ENCODE measurements around the gene ANTXR2.
A peak's percentile ranks its signal among the peaks of the same experiment; 100 is the strongest.
"Not testable (repeated sequence)": the region's sequence is repeated elsewhere in the genome, so short reads cannot be mapped to it uniquely, and the experiment has no call there.

ANTXR2 gene

DNA sequence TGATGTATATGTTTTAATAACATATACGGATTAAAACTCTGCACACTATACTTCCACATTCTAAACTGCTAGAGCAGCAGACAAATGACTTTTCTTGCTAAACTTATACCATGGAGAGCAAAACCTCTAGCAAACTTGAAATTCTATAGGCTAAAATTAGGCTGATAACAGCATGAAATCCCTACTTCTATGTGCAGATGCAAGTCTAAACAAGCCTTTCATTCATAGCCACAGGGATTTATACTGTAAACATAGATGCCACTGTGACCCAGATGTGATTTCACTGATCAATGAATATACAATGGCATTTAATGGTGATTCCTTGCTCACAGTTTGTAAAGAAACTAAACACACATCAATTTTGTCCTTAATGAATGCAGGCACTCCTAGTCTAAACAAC lies 151.0 kb downstream of the ANTXR2 start:
- DNase-seq (ENCODE audit: low read depth in 1 of 2, low spot score in 1 of 2), result no peak

DNA sequence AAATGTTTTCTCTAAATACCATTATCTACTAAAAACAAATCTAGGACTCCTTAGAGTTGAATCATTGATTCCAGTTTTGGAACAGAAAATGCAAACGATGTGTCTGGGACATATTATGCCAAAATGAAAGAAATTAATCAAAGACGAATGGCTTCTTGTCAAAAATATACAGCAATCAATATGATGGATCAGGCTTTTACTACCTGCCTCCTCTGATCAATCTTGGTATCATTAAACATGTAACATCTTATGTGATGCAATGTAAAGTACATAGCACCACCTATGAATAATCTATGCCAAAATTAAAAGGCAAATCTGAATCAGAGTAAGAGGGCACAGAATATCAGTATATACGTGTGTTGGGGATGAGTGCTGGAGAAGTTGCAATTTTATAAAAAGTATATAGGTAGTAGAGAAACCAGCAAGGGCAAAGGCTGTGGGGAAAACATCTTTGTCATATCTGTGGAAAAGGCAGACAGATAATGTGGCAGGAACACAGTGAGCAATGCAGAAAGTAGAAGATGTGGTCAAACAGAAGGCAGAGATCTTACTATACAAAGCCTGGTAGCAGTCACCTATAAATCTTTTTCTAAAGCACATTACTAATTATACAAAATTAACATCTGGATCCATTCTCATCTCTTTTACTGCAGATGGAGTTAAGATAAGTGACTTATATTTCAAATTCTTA lies 152.7 kb downstream of the ANTXR2 start:
- DNase-seq (ENCODE audit: low read depth in 1 of 2, low spot score in 1 of 2), result no peak

DNA sequence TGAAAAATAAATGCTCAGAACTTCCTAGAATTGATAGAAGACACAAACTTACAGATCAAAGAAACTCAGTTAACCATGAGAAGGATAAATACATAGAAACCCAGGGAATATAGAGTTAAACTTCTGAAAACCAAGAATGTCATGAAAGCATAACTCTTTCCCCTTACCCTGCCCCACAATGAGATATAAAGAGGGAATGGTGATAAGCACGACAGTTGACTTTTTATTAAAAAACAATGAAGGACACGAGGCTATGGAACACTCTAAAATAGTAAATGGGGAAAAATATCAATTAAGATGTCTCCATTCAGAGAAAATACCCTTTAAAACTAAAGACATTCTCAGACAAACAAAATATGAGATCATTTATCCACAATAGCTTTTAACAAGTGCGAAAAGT lies 154.7 kb downstream of the ANTXR2 start:
- no peak for DNase-seq (ENCODE audit: low read depth in 1 of 2, low spot score in 1 of 2)

DNA sequence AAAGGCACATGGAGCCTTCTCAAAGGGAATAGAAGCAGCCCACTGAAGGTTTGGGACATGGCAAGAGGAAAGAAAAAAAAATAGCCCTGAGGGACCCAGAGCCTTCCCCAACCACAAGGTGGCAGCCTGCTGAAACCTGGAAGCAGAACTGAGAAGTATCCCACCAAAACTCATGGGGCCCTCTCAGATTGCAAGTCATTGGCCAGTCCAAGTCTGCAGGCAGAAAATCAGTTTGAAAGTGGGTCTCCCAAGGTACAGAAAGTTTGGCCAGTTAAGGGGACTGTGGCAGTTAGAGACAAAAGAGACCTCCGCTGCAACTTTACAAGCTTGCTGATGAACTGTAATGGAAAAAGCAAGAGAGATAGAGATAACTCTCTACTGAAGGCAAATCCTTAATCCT lies 155.8 kb downstream of the ANTXR2 start:
- DNase-seq (ENCODE audit: low read depth in 1 of 2, low spot score in 1 of 2), result peak in 1 of 2 donors; percentile 21

DNA sequence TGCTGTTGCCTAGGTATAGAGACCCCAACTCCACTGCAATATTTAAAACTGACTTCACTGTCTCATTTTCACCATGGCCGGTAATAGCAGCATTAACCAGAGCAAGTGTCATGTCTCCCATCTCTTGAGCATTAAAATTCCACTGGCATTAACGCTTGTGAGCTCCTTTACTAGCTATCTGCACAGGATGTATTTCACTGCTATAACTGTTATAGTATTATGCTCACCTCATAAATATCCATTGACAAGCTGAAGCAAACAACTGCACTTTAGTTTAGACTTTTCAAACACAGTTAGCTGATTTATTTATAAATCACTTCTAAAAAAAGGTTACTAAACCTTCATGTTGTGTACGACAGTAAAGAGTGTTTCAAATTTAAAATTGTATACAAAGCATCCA lies 157.8 kb downstream of the ANTXR2 start:
- no peak for DNase-seq (ENCODE audit: low read depth in 1 of 2, low spot score in 1 of 2)

DNA sequence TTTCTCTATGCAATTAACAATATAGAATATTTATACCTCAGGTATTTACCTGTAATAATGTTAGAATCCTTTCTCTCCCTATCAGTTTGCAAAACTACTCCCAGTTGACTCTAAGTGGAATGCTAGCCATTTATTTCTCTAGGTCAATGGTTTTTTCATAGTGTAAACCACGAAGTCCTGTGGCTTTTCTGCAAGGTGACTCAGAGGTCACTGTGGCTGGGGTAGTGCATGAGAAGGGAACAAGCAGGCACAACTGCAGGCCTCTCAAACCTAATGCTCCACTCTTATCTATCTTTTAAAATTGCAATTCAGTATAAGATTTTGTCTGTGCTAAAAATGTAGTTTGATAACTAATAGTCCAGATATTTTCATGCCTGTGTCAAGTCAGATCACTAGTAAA lies 159.4 kb downstream of the ANTXR2 start:
- no peak for DNase-seq (ENCODE audit: low read depth in 1 of 2, low spot score in 1 of 2)

DNA sequence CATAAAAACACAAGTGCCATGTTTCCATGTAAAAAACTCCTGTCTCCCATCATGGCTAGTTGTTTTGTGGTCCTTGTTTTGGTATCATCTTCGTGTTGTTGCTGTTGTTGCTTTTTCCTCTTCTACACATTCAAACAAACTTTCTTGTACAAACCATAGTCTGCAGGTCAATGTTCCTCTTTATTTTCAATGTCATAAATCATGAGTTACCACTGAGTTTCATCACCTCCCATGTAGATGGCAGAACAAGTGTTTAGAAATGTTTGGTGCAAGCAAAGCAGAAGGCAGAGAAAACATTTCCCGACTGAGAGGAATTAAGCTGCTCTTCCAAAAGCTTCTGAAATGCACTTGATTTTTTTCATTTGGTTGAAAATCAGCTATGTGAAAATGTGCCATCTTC lies 166.0 kb downstream of the ANTXR2 start:
- DNase-seq (ENCODE audit: low read depth in 1 of 2, low spot score in 1 of 2), result no peak

DNA sequence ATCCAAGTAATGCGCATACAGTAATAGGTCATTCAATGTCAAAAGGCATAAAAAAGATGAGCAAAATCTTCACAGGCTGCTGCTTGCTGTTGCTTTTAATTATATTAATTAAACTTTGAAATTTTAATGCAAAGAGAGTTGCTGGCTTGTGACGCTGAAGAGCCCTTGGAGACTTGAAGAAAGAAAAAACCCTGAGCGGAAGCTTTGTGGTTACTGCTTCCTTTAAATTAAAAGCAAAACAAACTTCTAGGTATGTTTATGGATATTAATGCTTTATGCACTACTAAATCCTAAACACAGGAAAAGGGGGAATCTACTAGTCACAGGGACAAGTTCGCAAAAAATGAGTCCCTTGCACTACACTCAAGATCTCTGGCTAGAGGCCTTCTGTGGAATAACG lies 166.7 kb downstream of the ANTXR2 start:
- no peak for DNase-seq (ENCODE audit: low read depth in 1 of 2, low spot score in 1 of 2)

DNA sequence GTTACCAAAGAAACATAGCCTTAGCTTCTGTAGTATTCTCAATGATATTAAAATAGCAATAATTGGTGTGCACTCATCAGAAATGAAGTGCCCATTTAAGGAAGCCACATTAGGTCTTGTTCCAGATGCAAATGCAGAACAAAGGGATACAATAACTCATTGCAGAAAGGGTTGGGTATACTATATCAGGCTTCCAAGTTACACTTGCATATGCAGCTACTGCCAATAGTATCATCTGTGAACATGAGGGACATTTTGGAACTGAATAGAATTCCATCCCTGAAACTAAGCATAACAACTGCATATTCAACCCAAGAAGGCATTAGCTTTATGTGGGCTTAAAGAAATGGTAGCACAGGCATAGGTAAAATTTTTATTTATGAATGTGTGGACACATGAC lies 167.8 kb downstream of the ANTXR2 start:
- DNase-seq (ENCODE audit: low read depth in 1 of 2, low spot score in 1 of 2), result no peak

DNA sequence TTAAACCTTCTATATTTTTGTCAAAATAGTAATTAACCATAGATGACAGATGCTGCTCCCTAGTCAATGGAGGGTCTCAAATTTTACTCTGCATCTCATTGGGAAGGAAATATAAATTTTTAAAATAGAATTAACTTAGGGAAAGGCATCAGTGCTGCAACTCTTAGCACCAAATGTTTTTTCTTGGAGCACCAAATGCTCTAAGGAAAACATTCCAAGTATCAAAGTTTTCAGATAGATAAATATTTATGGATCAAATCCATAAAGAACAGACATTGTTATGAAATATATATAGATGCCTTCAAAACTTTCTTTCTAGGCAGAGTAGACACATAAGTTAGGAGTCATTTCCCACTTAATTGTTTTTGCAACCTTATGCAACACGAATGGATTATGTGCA lies 168.7 kb downstream of the ANTXR2 start:
- DNase-seq (ENCODE audit: low read depth in 1 of 2, low spot score in 1 of 2), result no peak

DNA sequence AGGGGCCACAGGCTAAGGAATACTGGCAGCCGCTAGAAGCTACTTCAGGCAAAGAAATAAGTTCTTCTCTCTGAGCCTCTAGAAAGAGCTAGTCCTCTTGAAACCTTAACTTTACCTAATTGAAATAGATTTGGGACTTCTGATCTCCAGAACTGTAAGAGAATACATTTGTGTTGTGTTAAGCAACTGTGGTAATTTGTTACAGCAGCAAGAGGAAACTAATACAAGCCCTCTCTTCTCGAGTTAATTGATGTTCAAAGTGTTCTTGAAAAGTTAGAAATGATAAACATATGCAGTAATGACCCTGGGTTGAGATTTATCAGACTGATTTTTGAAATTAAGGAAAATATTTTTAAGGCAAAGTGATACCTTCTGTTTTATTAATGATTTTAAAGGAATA lies 172.8 kb downstream of the ANTXR2 start:
- DNase-seq (ENCODE audit: low read depth in 1 of 2, low spot score in 1 of 2), result no peak

DNA sequence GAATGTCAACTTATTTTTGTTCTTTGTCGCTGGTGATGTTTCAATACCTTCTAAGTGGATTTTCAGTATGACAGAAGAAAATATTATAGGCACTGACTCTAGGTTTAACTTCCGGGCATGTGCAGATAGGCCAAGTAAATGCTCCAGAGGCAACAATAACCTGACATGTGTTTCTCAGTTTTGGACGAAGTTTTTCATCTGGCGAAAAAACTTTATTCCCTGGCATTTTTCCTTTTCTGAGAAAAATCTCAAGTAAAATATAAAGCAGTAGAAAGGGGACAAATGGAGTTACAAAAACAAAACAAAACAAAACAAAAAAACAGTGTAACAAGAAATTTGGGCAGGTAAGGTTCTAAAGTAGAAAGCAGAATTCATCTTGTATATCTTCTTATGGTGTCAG lies 173.5 kb downstream of the ANTXR2 start:
- no peak for DNase-seq (ENCODE audit: low read depth in 1 of 2, low spot score in 1 of 2)

DNA sequence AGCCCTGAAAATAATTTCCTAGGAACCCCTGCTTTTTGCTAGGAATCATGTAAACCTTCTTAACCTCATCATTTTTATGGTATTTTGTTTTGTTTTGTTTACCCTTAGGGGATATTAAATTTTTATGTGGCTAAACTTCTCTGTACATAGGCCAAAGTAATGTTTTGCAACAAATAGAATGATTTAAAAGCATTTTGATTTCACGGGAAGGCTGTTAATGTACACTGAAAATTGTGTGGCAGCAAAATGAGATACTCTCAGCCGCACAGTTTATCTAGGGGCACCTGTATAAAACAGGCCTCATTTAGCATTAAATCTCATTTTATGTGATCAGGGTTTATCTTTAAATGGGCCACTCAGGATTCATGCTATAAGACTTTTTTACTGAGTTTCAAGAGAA lies 175.0 kb downstream of the ANTXR2 start:
- no peak for DNase-seq (ENCODE audit: low read depth in 1 of 2, low spot score in 1 of 2)

DNA sequence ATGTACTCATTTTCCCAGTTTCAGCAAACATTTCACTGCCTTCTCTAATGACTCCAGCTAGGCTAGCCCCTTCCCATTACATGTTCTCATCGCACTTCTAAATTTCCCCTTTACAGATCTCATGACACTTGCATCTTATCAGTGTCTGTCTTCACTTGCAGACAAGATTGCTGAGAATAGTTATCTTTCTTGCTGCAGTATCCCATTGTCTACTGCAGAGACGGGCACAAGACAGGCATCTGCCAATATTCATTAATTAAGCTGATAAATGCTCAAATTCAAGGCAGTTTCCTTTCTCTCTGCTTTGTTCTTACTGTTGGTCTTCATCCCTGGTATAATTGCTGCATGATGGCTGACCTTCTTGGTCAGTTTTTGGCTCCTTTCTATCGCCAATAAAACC lies 175.9 kb downstream of the ANTXR2 start:
- no peak for DNase-seq (ENCODE audit: low read depth in 1 of 2, low spot score in 1 of 2)

DNA sequence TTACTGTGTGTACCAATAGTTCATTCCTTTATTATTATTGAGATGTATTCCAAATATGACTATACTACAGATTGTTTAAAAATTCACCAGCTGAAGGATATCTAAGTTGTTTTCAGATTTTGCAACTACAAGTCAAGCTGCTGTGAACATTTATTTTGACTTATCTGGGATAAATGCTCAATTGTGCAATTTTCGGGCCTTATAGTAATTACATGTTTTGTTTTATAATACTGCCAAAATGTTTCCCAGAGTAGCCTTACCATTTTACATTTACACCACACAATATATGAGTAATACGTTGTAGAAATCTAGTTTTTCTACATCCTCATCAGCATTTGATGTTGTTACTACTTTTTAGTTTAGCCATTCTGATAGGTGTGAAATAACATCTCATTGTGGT lies 179.6 kb downstream of the ANTXR2 start:
- DNase-seq (ENCODE audit: low read depth in 1 of 2, low spot score in 1 of 2), result no peak

DNA sequence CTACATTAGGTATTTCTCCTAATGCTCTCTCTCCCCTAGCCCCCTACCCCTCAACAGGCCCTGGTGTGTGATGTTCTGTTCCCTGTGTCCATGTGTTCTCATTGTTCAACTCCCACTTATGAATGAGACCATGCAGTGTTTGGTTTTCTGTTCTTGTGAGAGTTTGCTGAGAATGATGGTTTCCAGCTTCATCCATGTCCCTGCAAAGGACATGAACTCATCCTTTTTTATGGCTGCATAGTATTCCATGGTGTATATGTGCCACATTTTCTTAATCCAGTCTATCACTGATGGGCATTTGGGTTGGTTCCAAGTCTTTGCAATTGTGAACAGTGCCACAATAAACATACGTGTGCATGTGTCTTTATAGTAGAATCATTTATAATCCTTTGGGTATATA lies 184.0 kb downstream of the ANTXR2 start:
- DNase-seq (ENCODE audit: low read depth in 1 of 2, low spot score in 1 of 2), result not testable (repeated sequence)

DNA sequence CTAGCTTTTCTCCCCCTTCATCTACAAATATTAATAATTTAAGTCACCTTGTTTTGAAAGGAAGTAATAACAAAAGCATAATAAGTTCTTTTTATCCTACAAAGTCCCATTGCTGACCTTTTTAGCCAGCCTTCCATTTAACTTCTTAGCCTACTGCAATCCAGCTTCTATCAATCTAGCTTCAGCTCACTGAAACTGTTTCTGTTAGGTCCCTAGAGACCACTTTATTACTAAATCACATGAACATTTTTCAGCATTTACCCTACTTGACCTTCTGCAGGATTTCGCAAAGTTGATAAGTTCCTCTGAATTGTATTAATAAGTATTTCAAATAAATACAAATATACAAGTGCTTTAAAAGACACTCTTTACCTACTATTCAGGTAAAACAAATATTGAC lies 186.5 kb downstream of the ANTXR2 start:
- no peak for DNase-seq (ENCODE audit: low read depth in 1 of 2, low spot score in 1 of 2)

DNA sequence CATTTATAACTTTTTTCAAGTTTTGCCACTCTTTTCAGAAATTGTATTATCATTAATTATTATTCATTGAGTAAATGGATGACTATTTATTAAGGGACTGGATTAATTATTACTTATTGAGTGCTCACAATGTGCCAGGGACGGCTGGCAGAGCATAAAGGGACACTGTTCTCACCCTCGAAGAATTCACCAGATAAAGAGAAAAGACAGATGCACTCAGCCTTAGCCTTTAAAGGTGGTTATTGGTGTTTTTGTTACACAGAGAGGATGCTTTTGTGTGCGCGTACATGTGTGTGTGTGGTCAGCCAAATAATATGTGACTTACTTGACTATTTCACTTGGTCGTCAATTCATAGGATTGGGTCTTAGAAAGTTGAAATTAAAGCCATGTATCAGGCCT lies 187.0 kb downstream of the ANTXR2 start:
- DNase-seq (ENCODE audit: low read depth in 1 of 2, low spot score in 1 of 2), result no peak

DNA sequence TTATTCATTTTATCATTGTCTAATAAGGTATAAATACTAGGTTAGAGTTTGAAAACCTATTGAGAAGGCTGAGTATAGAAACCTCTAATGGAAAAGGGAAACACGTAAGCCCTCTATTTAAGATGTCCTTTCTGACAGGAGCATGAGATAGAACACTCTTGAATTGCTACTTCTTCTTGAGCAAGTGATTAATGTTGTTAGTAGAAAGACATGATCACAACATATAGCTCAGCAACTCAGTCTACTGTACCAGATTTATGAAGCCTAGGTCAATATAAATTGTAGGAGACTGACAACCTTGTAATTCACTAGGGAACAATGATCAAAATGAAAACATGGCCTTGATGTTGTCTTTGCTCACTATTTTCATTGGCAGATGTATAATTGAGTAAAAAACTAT lies 189.7 kb downstream of the ANTXR2 start:
- no peak for DNase-seq (ENCODE audit: low read depth in 1 of 2, low spot score in 1 of 2)

DNA sequence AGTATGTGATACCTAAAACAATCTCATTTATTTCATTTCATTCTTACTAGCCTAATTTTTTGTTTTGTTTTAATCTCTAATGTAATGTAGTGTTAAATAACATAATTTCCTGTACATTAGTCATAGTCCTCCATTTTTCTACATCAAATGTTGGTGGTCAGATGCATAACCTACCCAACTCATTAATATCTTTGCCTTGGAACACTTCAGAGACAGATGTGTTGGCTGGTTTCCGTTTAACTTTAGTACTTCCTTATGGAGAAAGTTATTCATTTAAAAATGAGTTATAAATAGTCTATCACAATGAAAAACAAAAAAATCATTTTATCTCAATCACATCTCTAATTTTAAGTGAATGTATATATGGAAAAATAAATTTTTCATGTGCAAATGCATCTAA lies 190.2 kb downstream of the ANTXR2 start:
- DNase-seq (ENCODE audit: low read depth in 1 of 2, low spot score in 1 of 2), result no peak

DNA sequence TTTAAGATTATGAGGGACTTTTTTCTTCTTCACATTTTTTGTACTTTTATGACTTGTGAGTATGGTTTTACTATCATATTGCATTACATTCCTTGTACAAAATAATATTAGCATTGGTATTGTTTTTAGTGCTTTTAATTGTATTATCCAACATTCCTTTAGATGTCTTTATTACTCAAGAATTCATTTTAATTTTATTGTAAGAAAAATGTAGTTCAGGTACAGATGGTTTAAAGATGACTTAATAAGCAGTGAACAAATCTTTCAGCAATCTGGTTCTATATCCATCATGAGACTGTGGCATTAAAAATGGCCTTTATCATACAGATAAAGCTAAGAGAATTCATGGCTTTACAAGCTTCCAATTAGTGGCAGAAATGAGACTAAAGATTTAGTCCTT lies 191.6 kb downstream of the ANTXR2 start:
- no peak for DNase-seq (ENCODE audit: low read depth in 1 of 2, low spot score in 1 of 2)

DNA sequence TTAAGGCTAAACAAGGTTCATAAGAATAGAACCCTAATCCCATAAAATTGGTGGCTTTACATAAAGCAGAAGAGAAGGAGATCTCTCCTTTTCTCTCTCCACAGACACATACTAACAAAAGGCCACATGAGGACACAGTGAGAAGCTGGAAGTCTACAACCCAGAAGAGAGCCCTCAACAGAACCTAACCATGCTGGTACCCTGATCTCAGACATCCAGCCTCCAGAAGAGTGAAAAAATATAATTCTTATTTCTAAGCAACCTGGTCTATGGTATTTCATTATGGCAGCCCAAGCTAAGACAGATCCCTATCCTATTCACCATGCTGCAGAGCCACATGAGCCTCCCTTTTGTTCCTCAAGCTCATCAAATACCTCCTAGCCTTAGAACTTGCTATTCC lies 195.5 kb downstream of the ANTXR2 start:
- no peak for DNase-seq (ENCODE audit: low read depth in 1 of 2, low spot score in 1 of 2)

DNA sequence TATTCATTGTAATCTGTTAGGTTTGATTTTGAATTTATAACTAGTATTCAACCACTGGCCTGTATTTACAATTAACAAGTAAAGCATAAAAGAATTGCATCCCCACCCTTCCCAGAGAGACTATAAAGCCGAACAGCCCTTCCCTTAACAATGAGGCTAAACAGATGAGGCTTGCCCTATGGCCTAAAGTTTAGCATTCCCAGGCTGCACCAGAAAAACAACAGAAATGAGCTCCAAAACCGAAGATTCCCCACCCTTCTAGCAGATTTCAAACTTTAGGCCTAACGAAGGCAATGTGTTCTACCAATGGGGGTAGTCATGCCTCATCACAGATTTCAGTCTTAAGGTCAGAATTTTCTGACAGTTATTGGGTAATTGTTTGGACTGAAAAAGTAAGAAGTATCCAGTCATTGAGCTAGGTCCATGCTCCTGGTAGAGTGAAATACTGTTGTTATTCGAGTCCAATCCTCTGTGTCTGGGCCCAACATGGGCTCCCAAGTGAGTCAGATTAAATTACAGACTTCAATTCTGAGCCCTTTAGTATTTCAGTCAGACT lies 197.6 kb downstream of the ANTXR2 start:
- no peak for DNase-seq (ENCODE audit: low read depth in 1 of 2, low spot score in 1 of 2)
